Kidney (tissue), 14 donors: ENCODE measurements around the gene STK35. TPM values are rescaled to one million over a fixed set of nuclear protein-coding genes. Genes with fewer than 3 reads are reported as not detected.

Source experiments
- DNase-seq, 5 donors: peaks; one replicate each; pipeline ENCODE4 v3.0.0-alpha.2; 2013 to 2020
- FAIRE-seq: peaks from 2 replicates; lab custom pipeline; 2012; peaks lifted over from hg19 to GRCh38; lab: Jason Lieb, UNC
- H3K27ac ChIP-seq, 2 donors: one replicate each; pipeline ENCODE4 v1.7.0; 2013; ENCODE audit warnings: low read depth in 2 of 2, low read length in 2 of 2, inconsistent platforms in 1 of 2
- H3K27me3 ChIP-seq: one replicate; pipeline ENCODE4 v1.7.1; 2013; ENCODE audit warnings: low read length, inconsistent platforms; ENCODE audit not compliant: control insufficient read depth, insufficient read depth
- H3K36me3 ChIP-seq, 3 donors: one replicate each; pipeline versions ENCODE4 v1.7.0 to v1.7.1; 2013; ENCODE audit warnings: low read length in 3 of 3, control low read depth in 1 of 3, inconsistent platforms in 1 of 3; ENCODE audit not compliant: insufficient read depth in 3 of 3, control insufficient read depth in 2 of 3
- H3K4me1 ChIP-seq, 3 donors: one replicate each; pipeline versions ENCODE4 v1.7.0 to v1.7.1; 2013; ENCODE audit warnings: low read length in 3 of 3, inconsistent platforms in 1 of 3, low read depth in 1 of 3; ENCODE audit not compliant: control insufficient read depth in 2 of 3, insufficient read depth in 2 of 3
- H3K4me3 ChIP-seq, 3 donors: one replicate each; pipeline versions ENCODE4 v1.7.0 to v1.8.1; 2013; ENCODE audit warnings: low read length in 3 of 3, control low read depth in 1 of 3, inconsistent platforms in 1 of 3
- H3K9ac ChIP-seq, 3 donors: one replicate each; pipeline versions ENCODE4 v1.7.0 to v1.7.1; 2013; ENCODE audit warnings: low read length in 3 of 3, control low read depth in 1 of 3, inconsistent platforms in 1 of 3
- H3K9me3 ChIP-seq, 3 donors: one replicate each; pipeline versions ENCODE4 v1.7.0 to v1.7.1; 2013; ENCODE audit warnings: low read length in 3 of 3, control low read depth in 1 of 3, inconsistent platforms in 1 of 3; ENCODE audit not compliant: control insufficient read depth in 2 of 3, insufficient read depth in 1 of 3
- CTCF ChIP-seq: IDR thresholded peaks from 3 replicates; pipeline ENCODE4 v1.5.1; 2012; ENCODE audit warnings: mild to moderate bottlenecking, moderate library complexity, borderline replicate concordance; ENCODE audit not compliant: insufficient read depth; ENCODE audit errors: extremely low read depth
- intact Hi-C: fragments of 100-400 bp; cut with DNase I; formaldehyde crosslinking; loops from one replicate; pipeline ENCODE4 v1.11.1; 2022
- polyA plus RNA-seq: library from polyadenylated mRNA; stranded (reverse); fragments of 350-450 nt; fragmentation: Illumina TruSeq; extraction: RNeasy Lipid Tissue Mini Kit (QIAGEN cat#74804); gene quantifications from one replicate; pipeline ENCODE4 v1.2.3, GENCODE V29; 2014; ENCODE audit warnings: low read depth, low replicate concordance; ENCODE audit not compliant: insufficient read depth
- total RNA-seq: library from RNA; stranded (reverse); fragmentation: NEBNext Ultra II Directional; extraction: Animal tissue kit (Norgen Biotek cat#: 25700); gene quantifications from one replicate; pipeline ENCODE4 v1.2.1, GENCODE V29; 2021
- donor health status: control.
- donor health status: control.
- donor health status: control.
- donor health status: control.
- donor health status: control.
- donor health status: DM: yes; HTN: yes; CAD: no.
- donor health status: Normal renal cell carcinoma (clear cell type).

Gene STK35
- total and polyA plus RNA-seq, 2 donors from 2014 or later, result 3.7 to 16.5 TPM

- no peak for DNase-seq
- no peak overlapping the region for H3K9ac ChIP-seq
- no peaks in the 10 kb centered on the region for H3K4me1 ChIP-seq
- no peak overlapping the region for H3K4me3 ChIP-seq
- H3K36me3 ChIP-seq, result no peaks in the 10 kb centered on the region
- intact Hi-C loops, result no loop called here
- H3K27me3 ChIP-seq, result no peaks in the 10 kb centered on the region
- H3K27ac ChIP-seq, result no peak overlapping the region
- no peak for FAIRE-seq
- TF ChIP-seq CTCF, result no peak
- H3K9me3 ChIP-seq, result no peaks in the 10 kb centered on the region
Measured at GRCh38 chr20:2066461-2067122, 35.0 kb upstream of the STK35 start.

GRCh38 chr20:2080532-2081224 is 20.9 kb upstream of the STK35 start:
- no peaks in the 10 kb centered on the region for H3K9me3 ChIP-seq
- TF ChIP-seq CTCF, result no peak
- H3K36me3 ChIP-seq, result no peaks in the 10 kb centered on the region
- intact Hi-C loops, result loop anchor here (10.0 kb wide), 1 partner anchor 94 kb away; no protein-coding TSS in a partner anchor
- no peaks in the 10 kb centered on the region for H3K27me3 ChIP-seq
- no peak for FAIRE-seq
- H3K4me3 ChIP-seq, result no peak overlapping the region
- no peaks in the 10 kb centered on the region for H3K4me1 ChIP-seq
- H3K9ac ChIP-seq, result no peak overlapping the region
- DNase-seq, result no peak
- no peak overlapping the region for H3K27ac ChIP-seq

- DNase-seq, result no peak
- Histone ChIP-seq H3K9ac (no peak overlapping the region), H3K4me3 (no peak overlapping the region), H3K27me3 (no peaks in the 10 kb centered on the region), H3K36me3 (no peaks in the 10 kb centered on the region), H3K9me3 (no peaks in the 10 kb centered on the region), H3K4me1 (no peaks in the 10 kb centered on the region), H3K27ac (no peak overlapping the region)
- no peak for TF ChIP-seq CTCF
- intact Hi-C loops, result loop anchor here (10.0 kb wide), 1 partner anchor 90 kb away; no protein-coding TSS in a partner anchor
- FAIRE-seq, result no peak
Measured at GRCh38 chr20:2084703-2085102, 16.9 kb upstream of the STK35 start.
